ENCODE measurements around the gene TTC31. TPM values are rescaled to one million over a fixed set of nuclear protein-coding genes. Genes with fewer than 3 reads are reported as not detected.

The TTC31 gene
- total RNA-seq, 1 donor from 2014 or later, result 23.8 TPM

- peaks cover 29% of the 10 kb centered on the region for H3K27me3 Mint-ChIP-seq (ENCODE audit: unreplicated experiment)
- peaks cover 15% of the 10 kb centered on the region for H3K4me1 Mint-ChIP-seq (ENCODE audit: low read depth, unreplicated experiment)
- peaks cover 25% of the 10 kb centered on the region for H3K9me3 Mint-ChIP-seq (ENCODE audit: unreplicated experiment)
- H3K36me3 Mint-ChIP-seq (ENCODE audit: unreplicated experiment), result peaks cover 8% of the 10 kb centered on the region
- H3K4me3 Mint-ChIP-seq (ENCODE audit: unreplicated experiment), result peak overlapping the region; percentile 78
- DNase-seq, result peak; percentile 42
- no peak for TF ChIP-seq CTCF (IDR thresholded peaks at IDR 0.05; ENCODE audit: partially characterized antibody, unreplicated experiment)
- peak overlapping the region; percentile 52 for H3K27ac Mint-ChIP-seq (ENCODE audit: unreplicated experiment)
Measured at GRCh38 chr2:74512744-74513604, 30.1 kb downstream of the TTC31 start.

- no peak overlapping the region for H3K27ac Mint-ChIP-seq (ENCODE audit: unreplicated experiment)
- peak; percentile 34 for DNase-seq
- H3K4me3 Mint-ChIP-seq (ENCODE audit: unreplicated experiment), result peak overlapping the region; percentile 78
- no peak for TF ChIP-seq CTCF (IDR thresholded peaks at IDR 0.05; ENCODE audit: partially characterized antibody, unreplicated experiment)
- H3K9me3 Mint-ChIP-seq (ENCODE audit: unreplicated experiment), result peaks cover 18% of the 10 kb centered on the region
- H3K36me3 Mint-ChIP-seq (ENCODE audit: unreplicated experiment), result peaks cover 8% of the 10 kb centered on the region
- H3K27me3 Mint-ChIP-seq (ENCODE audit: unreplicated experiment), result peaks cover 28% of the 10 kb centered on the region
- H3K4me1 Mint-ChIP-seq (ENCODE audit: low read depth, unreplicated experiment), result peaks cover 7% of the 10 kb centered on the region
Measured at GRCh38 chr2:74513605-74514367, 30.9 kb downstream of the TTC31 start.

GRCh38 chr2:74514368-74515270 is 31.7 kb downstream of the TTC31 start, which contains the start of gene TLX2:
Gene TLX2, plus strand, starts transcription at chr2:74514450. Its CDS starts 357 bp downstream, at chr2:74514807.
- Mint-ChIP-seq H3K27me3 (ENCODE audit: unreplicated experiment) (peaks cover 27% of the 10 kb centered on the region), H3K9me3 (ENCODE audit: unreplicated experiment) (peaks cover 15% of the 10 kb centered on the region)

More at GRCh38 chr2:74514368-74515270, 31.7 kb downstream of the TTC31 start, which contains the start of gene TLX2:
- no peak for TF ChIP-seq CTCF (IDR thresholded peaks at IDR 0.05; ENCODE audit: partially characterized antibody, unreplicated experiment)
- Mint-ChIP-seq H3K4me3 (ENCODE audit: unreplicated experiment) (peak within 1 kb of the TSS; percentile 78), H3K27ac (ENCODE audit: unreplicated experiment) (no peak within 1 kb of the TSS), H3K36me3 (ENCODE audit: unreplicated experiment) (peaks cover 8% of the 10 kb centered on the region), H3K4me1 (ENCODE audit: low read depth, unreplicated experiment) (peaks cover 6% of the 10 kb centered on the region)
- peak; percentile 65 for DNase-seq

Measured in glutamatergic neuron (in vitro differentiated cells).